LNCaP clone FGC (cell line): ENCODE results near the gene FBXO47.

Experiments
- DNase-seq: peaks from one replicate; pipeline ENCODE4 v3.0.0-alpha.2; 2011; ENCODE audit warnings: low read depth
- H3K4me3 ChIP-seq: 2 replicates; pipeline ENCODE4 v1.5.1; 2011; ENCODE audit warnings: mild to moderate bottlenecking, low read depth, low read length, control low read depth
- TF ChIP-seq, protein P1 (sequence below): IDR thresholded peaks from 2 replicates; pipeline ENCODE4 v1.5.1; 2012; ENCODE audit warnings: mild to moderate bottlenecking; ENCODE audit not compliant: control insufficient read depth, insufficient read depth; ENCODE audit errors: extremely low read depth

FBXO47 gene

GRCh38 chr17:38922538-38923297, 44.5 kb downstream of the FBXO47 start:
- TF ChIP-seq, protein P1, sequence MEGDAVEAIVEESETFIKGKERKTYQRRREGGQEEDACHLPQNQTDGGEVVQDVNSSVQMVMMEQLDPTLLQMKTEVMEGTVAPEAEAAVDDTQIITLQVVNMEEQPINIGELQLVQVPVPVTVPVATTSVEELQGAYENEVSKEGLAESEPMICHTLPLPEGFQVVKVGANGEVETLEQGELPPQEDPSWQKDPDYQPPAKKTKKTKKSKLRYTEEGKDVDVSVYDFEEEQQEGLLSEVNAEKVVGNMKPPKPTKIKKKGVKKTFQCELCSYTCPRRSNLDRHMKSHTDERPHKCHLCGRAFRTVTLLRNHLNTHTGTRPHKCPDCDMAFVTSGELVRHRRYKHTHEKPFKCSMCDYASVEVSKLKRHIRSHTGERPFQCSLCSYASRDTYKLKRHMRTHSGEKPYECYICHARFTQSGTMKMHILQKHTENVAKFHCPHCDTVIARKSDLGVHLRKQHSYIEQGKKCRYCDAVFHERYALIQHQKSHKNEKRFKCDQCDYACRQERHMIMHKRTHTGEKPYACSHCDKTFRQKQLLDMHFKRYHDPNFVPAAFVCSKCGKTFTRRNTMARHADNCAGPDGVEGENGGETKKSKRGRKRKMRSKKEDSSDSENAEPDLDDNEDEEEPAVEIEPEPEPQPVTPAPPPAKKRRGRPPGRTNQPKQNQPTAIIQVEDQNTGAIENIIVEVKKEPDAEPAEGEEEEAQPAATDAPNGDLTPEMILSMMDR: no peak
- DNase-seq: no peak
- no peak overlapping the region for H3K4me3 ChIP-seq

GRCh38 chr17:38921756-38922411, 45.3 kb downstream of the FBXO47 start:
- no peak overlapping the region for H3K4me3 ChIP-seq
- TF ChIP-seq, protein P1: no peak
- DNase-seq: no peak

GRCh38 chr17:38920374-38921291, 46.6 kb downstream of the FBXO47 start:
- TF ChIP-seq, protein P1: no peak
- no peak overlapping the region for H3K4me3 ChIP-seq
- no peak for DNase-seq

DNA sequence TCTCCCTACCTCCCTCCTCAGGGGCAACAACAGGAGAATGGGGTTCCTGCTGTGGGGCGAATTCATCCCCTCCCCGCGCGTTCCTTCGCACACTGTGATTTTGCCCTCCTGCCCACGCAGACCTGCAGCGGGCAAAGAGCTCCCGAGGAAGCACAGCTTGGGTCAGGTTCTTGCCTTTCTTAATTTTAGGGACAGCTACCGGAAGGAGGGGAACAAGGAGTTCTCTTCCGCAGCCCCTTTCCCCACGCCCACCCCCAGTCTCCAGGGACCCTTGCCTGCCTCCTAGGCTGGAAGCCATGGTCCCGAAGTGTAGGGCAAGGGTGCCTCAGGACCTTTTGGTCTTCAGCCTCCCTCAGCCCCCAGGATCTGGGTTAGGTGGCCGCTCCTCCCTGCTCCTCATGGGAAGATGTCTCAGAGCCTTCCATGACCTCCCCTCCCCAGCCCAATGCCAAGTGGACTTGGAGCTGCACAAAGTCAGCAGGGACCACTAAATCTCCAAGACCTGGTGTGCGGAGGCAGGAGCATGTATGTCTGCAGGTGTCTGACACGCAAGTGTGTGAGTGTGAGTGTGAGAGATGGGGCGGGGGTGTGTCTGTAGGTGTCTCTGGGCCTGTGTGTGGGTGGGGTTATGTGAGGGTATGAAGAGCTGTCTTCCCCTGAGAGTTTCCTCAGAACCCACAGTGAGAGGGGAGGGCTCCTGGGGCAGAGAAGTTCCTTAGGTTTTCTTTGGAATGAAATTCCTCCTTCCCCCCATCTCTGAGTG, 47.7 kb downstream of the FBXO47 start:
- TF ChIP-seq, protein P1: no peak
- no peak overlapping the region for H3K4me3 ChIP-seq
- no peak for DNase-seq

GRCh38 chr17:38918916-38919315, 48.3 kb downstream of the FBXO47 start:
- TF ChIP-seq, protein P1: no peak
- no peak for DNase-seq
- no peak overlapping the region for H3K4me3 ChIP-seq
